GM18511 (cell line): ENCODE data around the gene NUP188.

Source experiments
- ATAC-seq: cut with Tn5 transposase; IDR thresholded peaks from one replicate; pipeline ENCODE4 v1.9.1; 2021; ENCODE audit warnings: mild to moderate bottlenecking, moderate library complexity; ENCODE audit not compliant: unreplicated experiment

The NUP188 gene

GRCh38 chr9:128916204-128916603, 31.3 kb upstream of the NUP188 start:
- no peak for ATAC-seq

GRCh38 chr9:128916745-128917144, 30.8 kb upstream of the NUP188 start:
- ATAC-seq, result no peak

DNA sequence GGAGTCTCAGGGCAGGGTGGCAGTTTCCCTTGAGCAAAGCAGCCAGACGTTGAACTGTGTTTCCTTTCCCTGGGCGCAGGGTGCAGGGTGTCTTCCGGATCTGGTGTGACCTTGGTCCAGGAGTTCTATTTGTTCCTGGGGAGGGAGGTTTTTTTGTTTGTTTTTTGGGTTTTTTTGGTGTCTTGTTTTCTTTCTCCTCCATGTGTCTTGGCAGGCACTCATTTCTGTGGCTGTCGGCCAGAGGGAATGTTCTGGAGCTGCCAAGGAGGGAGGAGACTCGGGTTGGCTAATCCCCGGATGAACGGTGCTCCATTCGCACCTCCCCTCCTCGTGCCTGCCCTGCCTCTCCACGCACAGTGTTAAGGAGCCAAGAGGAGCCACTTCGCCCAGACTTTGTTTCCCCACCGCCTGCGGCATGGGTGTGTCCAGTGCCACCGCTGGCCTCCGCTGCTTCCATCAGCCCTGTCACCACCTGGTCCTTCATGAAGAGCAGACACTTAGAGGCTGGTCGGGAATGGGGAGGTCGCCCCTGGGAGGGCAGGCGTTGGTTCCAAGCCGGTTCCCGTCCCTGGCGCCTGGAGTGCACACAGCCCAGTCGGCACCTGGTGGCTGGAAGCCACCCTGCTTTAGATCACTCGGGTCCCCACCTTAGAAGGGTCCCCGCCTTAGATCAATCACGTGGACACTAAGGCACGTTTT, 30.2 kb upstream of the NUP188 start:
- no peak for ATAC-seq

DNA sequence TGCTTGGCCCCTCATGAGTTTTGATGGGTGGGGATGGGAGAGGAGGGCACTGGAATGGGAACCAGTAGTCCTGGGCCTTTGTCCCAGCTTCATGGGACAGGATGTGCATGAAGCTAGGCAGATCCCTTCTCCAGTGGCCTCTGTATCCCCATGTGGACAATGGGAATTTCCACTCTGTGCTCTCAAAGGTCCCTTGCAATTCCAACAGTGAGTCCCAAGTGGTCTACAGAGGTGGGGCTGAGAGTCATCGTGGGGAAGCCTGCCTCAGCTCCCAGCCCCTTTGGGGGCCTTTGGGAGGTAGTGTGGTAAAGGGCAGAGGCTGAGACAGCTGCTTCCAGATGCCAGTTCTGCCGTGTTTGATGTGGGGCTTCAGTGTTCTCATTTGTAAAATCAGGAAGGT, 28.6 kb upstream of the NUP188 start:
- ATAC-seq, result no peak

DNA sequence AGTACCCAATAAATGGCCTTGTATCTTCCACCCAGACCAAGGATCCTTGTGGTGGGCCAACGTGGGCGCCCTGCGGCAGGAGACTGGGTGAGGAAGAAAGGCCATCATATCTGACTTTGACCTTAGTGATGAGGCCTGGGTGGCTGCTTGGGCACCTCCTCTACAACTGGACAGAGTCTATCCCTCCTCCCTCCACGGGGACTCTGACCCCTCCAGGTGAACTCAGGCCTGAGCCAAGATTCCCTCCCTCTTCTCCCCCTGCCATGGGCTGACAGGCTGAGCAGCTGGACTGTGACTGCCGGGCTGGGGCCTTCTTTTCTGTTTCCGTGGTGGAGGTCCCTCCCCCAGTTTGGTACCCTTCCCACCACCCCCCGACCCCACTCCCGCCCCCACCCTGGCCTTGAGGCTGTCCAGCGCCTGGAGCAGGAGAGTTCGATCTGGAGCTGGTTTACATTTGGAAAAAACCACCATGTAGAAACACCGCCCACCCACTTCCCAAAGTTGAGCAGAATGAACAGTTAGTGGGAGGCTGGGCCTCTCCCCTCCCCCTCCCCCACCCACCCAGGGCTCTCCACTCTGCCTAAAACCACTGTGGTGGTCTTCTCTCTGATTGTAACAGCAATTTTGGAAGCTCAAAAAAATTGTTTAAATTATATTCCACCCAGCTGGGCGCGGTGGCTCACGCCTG, 28.0 kb upstream of the NUP188 start:
- ATAC-seq, result no peak

- no peak for ATAC-seq
Observed at GRCh38 chr9:128920381-128921058, 27.0 kb upstream of the NUP188 start, which contains the start of gene PHYHD1. TSS of gene PHYHD1 (plus strand) at chr9:128920982. CDS start at chr9:128922324, 1,342 bp downstream.

DNA sequence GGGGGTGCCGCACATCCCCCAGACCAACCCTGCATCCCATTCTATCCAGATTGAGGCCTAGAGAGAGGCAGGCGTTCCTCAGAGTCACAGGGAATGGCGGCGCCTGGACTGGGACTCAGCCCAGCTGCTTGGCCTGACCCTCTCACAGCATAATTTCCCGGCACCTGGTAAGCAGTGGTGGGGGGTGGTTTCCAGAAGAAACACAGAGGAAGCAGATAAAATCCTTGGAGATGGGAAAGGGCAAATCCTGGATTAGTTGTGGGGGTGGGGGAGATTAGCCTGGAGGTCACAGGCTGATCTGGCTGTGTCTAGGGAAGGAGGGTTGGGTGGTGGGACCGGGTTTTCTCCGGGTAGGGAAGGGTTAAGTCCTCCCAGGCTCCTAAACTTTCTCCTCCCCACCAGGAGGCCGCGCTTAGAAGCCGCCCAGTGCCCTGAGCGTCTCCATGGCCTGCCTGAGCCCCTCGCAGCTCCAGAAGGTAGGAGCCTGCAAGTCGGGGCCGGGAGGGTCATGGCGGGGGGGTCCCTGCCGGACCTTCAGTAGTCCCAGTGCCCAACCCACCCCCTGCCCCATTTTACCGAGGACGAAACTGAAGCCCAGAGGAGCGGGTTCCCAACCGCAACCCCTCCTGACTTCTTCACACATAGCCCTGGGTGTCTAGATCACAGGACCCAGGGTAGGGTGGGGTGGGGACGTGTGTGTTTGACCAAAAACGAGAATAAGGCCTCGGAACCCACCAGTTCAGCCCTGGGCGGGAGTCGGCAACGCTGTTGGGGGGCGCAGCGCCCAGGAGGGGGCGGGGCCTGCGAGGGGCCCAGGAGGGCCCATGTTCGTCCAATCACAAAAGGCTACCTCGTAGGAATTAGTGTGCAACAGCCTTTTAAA, 25.4 kb upstream of the NUP188 start:
- ATAC-seq, result no peak

GRCh38 chr9:128923493-128923883, 24.0 kb upstream of the NUP188 start:
- ATAC-seq, result no peak

DNA sequence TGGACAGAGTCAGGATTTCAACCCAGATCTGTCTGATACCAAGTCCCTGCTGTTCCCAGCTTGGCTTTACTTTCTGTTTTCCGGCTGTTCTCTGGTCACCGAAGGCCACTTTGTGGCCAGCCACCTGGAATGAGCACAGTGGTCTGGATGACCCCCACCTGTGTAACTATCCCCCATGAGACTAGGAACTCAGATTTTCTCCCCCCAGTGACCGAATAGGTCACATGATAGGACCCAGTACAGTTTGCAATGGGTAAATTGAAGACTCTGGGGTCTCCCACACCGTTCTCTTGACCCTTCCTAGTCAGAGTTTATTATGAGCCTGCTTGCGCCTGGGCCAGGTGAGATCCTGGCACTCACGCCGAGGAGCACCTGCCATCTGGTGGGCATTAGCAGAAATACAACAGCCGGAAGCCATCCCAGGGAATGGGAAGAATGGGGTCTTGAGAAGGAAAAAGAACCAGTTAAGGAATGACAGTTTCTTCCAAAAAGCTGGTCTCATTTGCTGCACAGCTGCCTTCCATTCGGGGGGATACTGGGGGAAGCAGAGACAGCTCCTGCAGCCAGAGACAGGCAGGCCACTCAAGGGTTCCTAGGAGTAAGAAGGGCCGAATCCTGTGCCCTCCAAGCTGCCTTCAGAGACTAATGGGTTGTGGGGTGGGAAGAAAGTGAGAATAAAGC, 19.6 kb upstream of the NUP188 start:
- ATAC-seq, result no peak

- ATAC-seq, result no peak
Observed at GRCh38 chr9:128928624-128929023, 18.9 kb upstream of the NUP188 start.

GRCh38 chr9:128929560-128929959, 17.9 kb upstream of the NUP188 start:
- ATAC-seq, result no peak

GRCh38 chr9:128933731-128934130, 13.8 kb upstream of the NUP188 start:
- ATAC-seq, result no peak

DNA sequence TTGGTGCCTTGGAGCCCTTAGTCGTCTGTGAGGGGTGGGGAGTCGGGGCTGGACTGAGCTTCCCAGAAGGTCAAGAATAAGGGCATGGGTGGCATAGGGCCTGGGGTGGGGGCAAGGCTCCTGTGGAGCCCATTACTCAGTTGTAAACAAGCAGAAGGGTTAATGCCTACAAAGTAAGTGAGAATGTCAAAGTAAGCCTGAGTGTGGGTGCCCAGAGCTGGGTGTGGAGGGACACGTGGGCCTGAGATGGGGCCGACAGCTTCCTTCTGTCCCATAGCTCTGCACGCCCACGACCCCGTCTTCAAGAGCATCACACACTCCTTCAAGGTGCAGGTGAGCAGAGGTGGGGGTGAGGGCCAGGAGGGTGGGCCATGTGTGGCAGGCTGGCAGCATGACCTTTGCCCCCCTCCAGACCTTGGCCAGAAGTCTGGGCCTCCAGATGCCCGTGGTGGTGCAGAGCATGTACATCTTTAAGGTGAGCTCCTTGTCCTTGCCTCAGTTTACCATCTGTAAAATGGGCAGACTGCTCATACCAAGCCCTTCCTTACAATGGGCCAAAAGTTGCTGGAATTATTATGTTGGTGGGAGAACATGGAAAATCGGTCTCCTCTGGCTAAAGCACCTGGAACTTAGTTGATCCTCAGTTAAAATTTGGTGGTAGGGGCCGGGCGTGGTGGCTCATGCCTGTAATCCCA, 11.2 kb upstream of the NUP188 start:
- no peak for ATAC-seq

DNA sequence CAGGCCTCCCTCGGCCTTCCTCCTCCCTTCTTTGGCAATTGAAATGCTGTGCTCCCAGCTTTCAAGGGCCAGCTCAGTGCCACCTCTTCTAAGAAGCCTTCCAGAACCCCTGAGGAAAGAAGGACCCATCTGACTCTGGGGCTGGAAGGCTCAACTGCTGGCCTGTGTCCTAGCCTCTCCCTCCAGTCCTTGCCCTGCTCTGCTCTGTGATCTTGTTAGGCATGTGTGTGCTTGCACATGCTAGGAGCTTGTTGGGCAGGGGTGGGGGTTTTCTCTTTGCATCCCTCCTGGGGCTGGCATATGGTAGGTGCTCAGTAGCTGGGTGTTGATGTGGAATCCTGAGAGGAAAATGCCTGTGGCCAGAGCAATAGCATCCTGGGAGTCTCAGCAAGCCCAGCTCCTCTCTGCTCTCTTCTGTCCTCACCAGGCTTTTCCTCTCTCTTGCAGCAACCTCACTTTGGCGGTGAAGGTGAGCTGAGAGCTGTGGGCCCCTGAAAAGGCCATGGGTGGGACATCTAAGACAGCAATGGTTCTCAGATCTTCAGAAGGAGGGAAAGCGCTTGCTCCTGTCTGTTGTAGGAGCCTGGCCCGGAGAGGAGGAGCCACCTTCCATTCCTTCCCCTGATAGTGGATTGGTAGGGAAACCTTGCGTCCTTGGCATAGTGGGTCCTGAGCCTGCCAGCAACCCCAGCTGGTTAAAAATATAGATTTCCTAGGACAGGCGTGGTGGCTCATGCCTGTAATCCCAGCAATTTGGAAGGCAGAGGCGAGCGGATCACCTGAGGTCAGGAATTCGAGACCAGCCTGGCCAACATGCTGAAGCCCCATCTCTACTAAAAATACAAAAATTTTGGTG, 10.0 kb upstream of the NUP188 start:
- ATAC-seq, result no peak

GRCh38 chr9:128940271-128940921, 7.1 kb upstream of the NUP188 start:
- ATAC-seq, result no peak

- ATAC-seq, result no peak
Observed at GRCh38 chr9:128940946-128941755, 6.3 kb upstream of the NUP188 start.

DNA sequence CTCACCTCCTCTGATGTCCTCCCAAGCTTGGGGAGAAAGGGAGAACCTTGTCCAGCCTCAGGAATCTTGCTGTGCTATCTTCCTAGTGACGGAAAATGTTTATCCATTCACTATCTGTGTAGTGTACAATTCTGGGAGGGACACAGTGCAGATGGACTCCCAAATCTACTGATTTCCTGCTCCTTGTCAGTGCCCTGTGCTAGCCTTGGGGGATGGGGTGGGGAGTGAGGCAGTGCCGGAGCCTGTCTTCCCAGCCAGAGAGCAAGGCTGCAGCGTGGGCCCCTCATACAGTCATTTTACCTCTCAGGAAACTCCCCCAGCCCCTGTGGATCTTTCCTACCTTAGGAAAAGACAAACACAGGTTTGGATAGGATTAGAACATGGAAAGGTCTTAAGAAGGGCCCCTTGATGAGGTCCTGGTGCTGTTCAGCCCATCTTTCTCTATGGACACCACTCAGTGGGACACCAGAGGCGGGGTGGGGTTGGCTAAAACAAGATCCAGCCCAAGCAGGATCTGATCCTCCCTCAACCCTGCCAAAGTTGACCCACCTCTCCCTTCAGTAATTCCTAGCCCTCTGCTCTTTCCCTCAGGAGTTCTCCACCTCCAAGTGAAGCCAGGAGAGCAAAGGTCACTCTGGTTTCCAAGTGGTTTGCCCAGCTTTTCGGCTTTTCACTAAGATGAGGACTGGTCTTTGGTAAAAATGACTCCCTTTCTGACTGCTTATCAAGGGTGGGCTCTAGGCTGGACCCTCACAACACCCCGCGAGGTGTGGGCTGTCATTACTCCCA, 3.5 kb upstream of the NUP188 start:
- no peak for ATAC-seq
